Myocyte (in vitro differentiated cells): Measurements from ENCODE around the gene CCDC86. TPM values are rescaled to one million over a fixed set of nuclear protein-coding genes. Genes with fewer than 3 reads are reported as not detected.

ENCODE experiments used
- DNase-seq: peaks from one replicate; pipeline ENCODE4 v3.0.0-alpha.2; 2012; ENCODE audit warnings: low read depth
- total RNA-seq: library from RNA; depleted of rRNA; stranded (reverse); fragments of >200 nt; gene quantifications from 2 replicates; pipeline ENCODE4 v1.2.3, GENCODE V29; 2014

The CCDC86 gene
- total RNA-seq, 1 donor from 2014 or later = 19.2 TPM

GRCh38 chr11:60852982-60853950 is 11.4 kb downstream of the CCDC86 start:
- DNase-seq = no peak

GRCh38 chr11:60854140-60854846 is 12.4 kb downstream of the CCDC86 start:
- no peak for DNase-seq

DNA sequence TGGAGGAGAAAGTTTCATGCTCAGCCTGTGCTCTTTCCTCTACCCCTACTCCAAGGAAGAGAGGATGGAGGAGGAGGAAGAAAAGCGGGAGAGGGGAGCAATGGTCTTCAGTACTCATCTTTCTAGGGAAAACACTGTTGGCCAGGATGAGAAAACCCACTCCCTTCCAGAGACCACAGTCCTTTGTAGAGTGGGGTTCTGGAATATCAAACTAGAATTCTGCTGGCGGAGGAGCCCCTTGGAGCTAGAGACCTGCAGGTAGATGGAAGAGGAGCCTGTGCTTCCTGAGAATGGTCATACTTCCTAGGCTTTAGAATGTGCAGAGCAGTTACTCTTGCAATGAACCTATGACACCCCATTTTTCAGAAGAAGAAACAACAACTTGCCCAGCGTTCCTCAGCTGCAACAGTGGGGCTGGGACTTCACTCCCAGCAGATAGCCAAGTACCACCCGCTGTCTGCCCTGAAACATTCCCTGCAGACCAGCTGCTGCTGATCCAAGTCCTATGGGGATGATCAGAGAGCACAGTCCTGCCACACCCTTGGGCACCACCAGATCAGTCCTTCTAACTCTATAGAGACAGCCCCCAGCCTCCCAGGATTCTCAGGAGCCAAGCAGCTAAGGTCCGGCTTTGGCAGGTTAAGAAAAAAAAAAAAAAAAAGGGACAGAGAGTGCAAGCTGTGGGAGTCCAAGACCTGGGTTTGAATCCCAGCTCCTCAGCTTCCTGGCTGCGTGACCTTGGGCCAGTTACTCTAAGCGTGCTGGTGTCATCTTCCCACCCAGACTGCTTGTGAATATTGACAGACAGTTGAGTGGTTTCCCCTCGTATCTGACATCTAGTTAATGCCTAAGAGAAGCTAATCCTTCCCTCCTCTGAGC is 13.2 kb downstream of the CCDC86 start:
- no peak for DNase-seq

DNA sequence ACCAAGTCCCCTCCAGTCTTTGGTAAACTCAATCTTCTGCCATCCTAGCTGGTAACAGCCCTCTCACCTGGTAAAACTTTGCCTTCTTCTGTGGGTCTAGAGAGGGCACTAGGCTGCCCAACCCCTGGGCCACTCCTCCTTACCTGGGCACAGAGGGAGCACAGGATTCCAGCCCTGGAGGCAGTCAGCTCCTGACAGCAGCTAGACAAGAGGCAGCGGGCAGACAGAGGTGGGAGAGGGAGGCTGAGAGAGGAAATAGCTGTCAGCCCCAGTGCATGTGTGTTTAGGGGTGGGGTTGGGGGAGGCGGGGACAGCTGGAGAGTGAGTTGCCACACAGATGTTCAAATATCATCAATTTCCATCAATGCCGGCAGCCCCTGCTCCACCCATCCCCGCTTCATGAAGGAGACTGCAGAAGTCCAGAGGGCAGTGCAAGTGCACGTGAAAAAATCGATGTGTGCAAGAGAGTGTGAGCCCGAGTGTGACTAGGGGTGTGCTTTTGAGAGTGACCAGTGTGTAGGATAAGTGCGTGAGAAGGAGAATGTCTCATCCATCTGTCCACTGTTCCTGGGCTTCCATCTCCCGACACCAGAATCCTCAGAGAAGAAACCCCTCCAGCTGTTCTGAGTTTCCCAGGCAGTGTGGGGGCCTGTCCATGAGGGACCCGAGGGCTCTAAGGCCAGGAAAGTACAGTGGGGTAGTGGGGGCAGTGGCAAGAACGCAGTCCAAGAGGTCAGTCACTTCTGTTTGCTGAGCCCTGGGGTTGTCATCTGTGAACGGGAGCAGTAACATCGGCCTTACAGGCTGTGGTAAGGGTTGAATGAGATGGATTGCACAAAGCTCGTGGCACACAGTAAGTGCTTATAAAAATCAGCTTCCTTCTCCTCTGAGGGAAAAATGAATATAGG is 14.1 kb downstream of the CCDC86 start, which contains the start of gene PTGDR2:
Gene PTGDR2 (minus strand): TSS at position 225 of the 908 bp plus-strand sequence. CDS start 2,228 bp downstream, outside the sequence.
- no peak for DNase-seq

GRCh38 chr11:60857378-60858232 is 15.7 kb downstream of the CCDC86 start:
- DNase-seq = no peak

DNA sequence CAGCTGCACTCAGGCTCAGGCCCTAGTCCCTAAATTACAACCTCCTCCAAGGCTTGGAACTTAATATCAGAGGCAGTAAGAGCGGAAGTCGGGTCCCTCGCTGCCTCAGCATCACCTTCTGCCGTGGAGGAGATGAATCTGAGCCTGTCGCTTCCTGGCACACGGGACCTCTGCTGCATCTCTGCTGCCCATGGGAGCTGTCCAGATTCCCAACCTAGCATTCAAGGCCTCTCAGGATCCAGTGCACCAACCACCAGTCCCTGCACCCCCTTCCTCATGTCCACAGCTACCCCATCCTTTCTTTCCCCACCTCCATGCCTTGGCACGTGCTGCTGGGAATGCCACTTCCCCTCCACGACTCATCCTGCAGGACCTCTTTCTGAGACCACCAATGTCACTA is 16.3 kb downstream of the CCDC86 start:
- no peak for DNase-seq

- DNase-seq = no peak
Observed at GRCh38 chr11:60858731-60859464, 17.0 kb downstream of the CCDC86 start.

- no peak for DNase-seq
Observed at GRCh38 chr11:60859616-60860250, 17.8 kb downstream of the CCDC86 start.

GRCh38 chr11:60860943-60861342 is 19.0 kb downstream of the CCDC86 start:
- peak; percentile 47 for DNase-seq

- no peak for DNase-seq
Observed at GRCh38 chr11:60862171-60862570, 20.3 kb downstream of the CCDC86 start.

- no peak for DNase-seq
Observed at GRCh38 chr11:60863550-60864521, 21.9 kb downstream of the CCDC86 start.

DNA sequence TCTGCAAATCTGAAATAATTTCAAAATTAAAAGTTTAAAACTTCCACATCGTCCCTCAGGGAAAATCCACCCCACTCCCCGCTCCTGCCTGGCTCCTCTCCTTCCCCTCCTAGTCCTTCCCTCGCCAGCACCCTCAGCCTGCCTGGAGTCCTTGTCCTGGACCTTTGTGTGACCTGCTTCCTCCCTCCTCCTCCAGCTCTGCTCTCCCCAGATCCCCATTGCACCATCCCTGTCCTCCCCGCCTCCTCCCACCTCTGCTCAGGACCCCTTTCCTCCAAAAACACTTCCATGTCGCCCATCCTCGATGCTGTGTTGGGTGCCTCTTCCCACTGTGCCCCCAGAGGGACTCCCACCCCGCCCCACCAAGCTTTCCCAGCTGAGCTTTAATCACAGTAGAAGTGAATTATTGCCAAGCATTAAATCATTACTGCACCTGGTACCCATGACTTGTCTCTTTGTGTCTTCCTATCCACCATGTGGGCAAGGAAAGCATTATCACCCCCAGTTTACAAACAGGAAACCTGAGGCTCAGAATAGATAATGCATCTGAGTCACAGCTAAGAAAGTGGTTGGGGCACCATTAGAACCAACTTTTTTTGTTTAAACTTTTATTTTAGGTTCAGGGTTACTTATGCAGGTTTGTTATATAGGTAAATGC is 23.1 kb downstream of the CCDC86 start:
- DNase-seq = no peak

GRCh38 chr11:60866911-60867870 is 25.3 kb downstream of the CCDC86 start, which contains the start of gene ZP1:
Gene ZP1, plus strand, starts transcription at chr11:60867542. Its CDS starts 20 bp downstream, at chr11:60867562.
- no peak for DNase-seq

DNA sequence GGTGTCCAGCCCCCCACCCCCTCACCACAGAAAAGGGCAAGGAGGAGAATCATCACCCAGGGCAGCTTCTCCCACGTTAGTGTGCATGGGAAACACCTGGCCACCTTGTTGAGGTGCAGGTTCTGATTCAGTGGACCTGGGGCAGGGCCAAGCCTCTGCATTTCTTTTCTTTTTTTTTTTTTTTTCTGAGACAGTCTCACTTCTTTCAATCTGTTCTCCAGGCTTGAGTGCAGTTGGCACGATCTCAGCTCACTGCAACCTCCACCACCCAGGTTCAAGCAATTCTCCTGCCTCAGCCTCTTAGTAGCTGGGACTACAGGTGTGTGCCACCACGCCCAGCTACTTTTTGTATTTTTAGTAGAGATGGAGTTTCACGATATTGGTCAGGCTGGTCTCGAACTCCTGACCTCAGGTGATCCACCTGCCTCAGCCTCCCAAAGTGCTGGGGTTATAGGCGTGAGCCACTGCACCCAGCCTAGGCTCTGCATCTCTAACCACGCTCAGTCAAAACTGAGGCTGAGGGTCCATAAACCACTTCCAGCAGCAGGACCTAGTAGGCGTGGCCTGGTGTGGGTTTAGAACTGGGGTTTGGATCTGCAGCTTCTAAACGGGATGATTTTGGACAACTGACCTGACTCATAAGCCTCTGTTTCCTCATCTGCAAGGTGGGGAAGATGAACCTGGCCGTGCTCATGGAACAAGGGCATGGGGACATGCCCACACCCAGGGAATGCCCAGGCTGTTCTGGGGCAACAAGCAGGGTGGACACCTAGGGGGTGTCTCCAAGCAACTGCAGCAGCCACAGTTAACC is 26.2 kb downstream of the CCDC86 start:
- no peak for DNase-seq
